OCI-LY1 (cell line): ENCODE measurements around the gene MMP25.

Experiments
- H2AFZ ChIP-seq: fragments of 200-600 bp; sonication (generic), shearing (Covaris generic); 2 replicates; pipeline ENCODE4 v1.6.0; 2014; ENCODE audit warnings: antibody characterized with exemption, mild to moderate bottlenecking, low read length
- H3F3A ChIP-seq: fragments of 200-600 bp; sonication (generic), shearing (Covaris generic); 2 replicates; pipeline ENCODE4 v1.6.0; 2014; ENCODE audit warnings: mild to moderate bottlenecking, antibody characterized with exemption, low read length, moderate library complexity; ENCODE audit not compliant: insufficient read depth
- H3K27ac ChIP-seq: fragments of 200-600 bp; sonication (generic); 2 replicates; pipeline ENCODE4 v1.5.1; 2014; ENCODE audit warnings: low read length, mixed run types, mild to moderate bottlenecking, low read depth; ENCODE audit not compliant: poor library complexity, severe bottlenecking
- H3K27me3 ChIP-seq: fragments of 200-600 bp; sonication (generic); 2 replicates; pipeline ENCODE4 v1.6.0; 2014; ENCODE audit warnings: antibody characterized with exemption, mild to moderate bottlenecking, low read length, moderate library complexity; ENCODE audit not compliant: insufficient read depth
- H3K36me3 ChIP-seq: fragments of 200-600 bp; sonication (generic); 2 replicates; pipeline ENCODE4 v1.6.1; 2014; ENCODE audit warnings: mild to moderate bottlenecking, antibody characterized with exemption, low read length, moderate library complexity, mixed read lengths; ENCODE audit not compliant: insufficient read depth
- H3K4me1 ChIP-seq: fragments of 200-600 bp; sonication (generic); 2 replicates; pipeline ENCODE4 v1.5.1; 2014; ENCODE audit warnings: mild to moderate bottlenecking, low read length, moderate library complexity; ENCODE audit not compliant: insufficient read depth, severe bottlenecking
- H3K4me2 ChIP-seq: fragments of 200-600 bp; sonication (generic), shearing (Covaris generic); 2 replicates; pipeline ENCODE4 v1.6.1; 2014; ENCODE audit warnings: low read length
- H3K4me3 ChIP-seq: fragments of 200-600 bp; sonication (generic); 2 replicates; pipeline ENCODE4 v1.5.1; 2014; ENCODE audit warnings: low read length, low read depth, mild to moderate bottlenecking, mixed read lengths; ENCODE audit not compliant: poor library complexity, severe bottlenecking
- H3K79me2 ChIP-seq: fragments of 200-600 bp; shearing (Covaris generic); 2 replicates; pipeline ENCODE4 v1.6.1; 2016; ENCODE audit warnings: mixed run types, low read length, mixed read lengths; ENCODE audit not compliant: insufficient read depth
- H3K9ac ChIP-seq: fragments of 200-600 bp; sonication (generic), shearing (Covaris generic); 2 replicates; pipeline ENCODE4 v1.6.1; 2014; ENCODE audit warnings: mild to moderate bottlenecking, low read length, mixed read lengths
- H3K9me2 ChIP-seq: fragments of 200-600 bp; sonication (generic), shearing (Covaris generic); 2 replicates; pipeline ENCODE4 v1.6.1; 2014; ENCODE audit warnings: low read depth, mild to moderate bottlenecking, low read length, mixed read lengths
- H3K9me3 ChIP-seq: fragments of 200-600 bp; shearing (Covaris generic); 2 replicates; pipeline ENCODE4 v1.6.1; 2014; ENCODE audit warnings: low read length, mixed read lengths
- H4K20me1 ChIP-seq: fragments of 200-600 bp; sonication (generic), shearing (Covaris generic); 2 replicates; pipeline ENCODE4 v1.6.0; 2016; ENCODE audit warnings: mild to moderate bottlenecking, low read length; ENCODE audit not compliant: insufficient read depth
- EZH2 ChIP-seq: fragments of 200-600 bp; sonication (generic), shearing (Covaris generic); IDR thresholded peaks from 2 replicates; pipeline ENCODE4 v1.8.0; 2017; ENCODE audit warnings: borderline replicate concordance, mixed run types, mild to moderate bottlenecking, antibody characterized with exemption, low read length, moderate library complexity, mixed read lengths
- TF ChIP-seq, protein P1 (sequence below): fragments of 200-600 bp; sonication (generic), shearing (Covaris generic); IDR thresholded peaks from 2 replicates; pipeline ENCODE4 v1.5.1; 2017; ENCODE audit warnings: mild to moderate bottlenecking, antibody characterized with exemption, low read length, moderate library complexity, mixed read lengths

The MMP25 gene

DNA sequence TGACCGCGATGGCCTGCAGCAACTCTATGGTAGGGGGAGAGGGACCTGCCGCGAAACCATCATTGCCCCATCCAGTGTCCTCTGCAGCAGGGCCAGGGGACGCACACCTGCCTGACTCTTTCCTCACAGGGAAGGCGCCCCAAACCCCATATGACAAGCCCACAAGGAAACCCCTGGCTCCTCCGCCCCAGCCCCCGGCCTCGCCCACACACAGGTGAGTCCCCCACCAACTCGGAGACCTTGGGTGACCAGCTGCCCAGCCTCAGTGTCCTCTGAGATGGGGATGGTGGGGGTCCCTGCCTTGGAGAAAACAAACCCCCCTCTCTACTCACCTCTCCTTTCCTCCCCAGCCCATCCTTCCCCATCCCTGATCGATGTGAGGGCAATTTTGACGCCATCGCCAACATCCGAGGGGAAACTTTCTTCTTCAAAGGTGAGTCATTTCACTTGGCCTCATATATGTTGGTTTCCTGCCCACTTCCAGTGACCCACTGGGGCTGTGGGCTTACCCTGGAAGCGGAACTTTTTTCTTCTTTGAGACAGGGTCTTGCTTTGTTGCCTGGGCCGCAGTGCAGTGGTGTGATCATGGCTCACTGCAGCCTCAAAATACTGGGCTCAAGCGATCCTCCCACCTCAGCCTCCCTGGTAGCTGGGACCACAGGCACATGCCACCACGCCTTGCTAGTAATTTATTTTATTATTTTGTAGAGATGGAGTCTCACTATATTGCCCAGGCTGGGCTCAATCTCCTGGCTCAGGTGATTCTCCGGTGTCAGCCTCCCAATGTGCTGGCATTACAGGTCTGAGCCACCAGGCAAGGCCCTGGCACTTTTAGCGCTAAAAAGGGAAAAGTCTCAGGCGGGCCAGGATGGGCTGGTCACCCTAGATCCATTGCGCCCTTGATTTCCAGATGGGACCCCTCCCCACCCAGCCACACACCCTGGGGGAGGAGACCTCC, 11.1 kb downstream of the MMP25 start:
- Histone ChIP-seq H3K9me2 (no peaks in the 10 kb centered on the region), H3K27ac (no peak overlapping the region)

DNA sequence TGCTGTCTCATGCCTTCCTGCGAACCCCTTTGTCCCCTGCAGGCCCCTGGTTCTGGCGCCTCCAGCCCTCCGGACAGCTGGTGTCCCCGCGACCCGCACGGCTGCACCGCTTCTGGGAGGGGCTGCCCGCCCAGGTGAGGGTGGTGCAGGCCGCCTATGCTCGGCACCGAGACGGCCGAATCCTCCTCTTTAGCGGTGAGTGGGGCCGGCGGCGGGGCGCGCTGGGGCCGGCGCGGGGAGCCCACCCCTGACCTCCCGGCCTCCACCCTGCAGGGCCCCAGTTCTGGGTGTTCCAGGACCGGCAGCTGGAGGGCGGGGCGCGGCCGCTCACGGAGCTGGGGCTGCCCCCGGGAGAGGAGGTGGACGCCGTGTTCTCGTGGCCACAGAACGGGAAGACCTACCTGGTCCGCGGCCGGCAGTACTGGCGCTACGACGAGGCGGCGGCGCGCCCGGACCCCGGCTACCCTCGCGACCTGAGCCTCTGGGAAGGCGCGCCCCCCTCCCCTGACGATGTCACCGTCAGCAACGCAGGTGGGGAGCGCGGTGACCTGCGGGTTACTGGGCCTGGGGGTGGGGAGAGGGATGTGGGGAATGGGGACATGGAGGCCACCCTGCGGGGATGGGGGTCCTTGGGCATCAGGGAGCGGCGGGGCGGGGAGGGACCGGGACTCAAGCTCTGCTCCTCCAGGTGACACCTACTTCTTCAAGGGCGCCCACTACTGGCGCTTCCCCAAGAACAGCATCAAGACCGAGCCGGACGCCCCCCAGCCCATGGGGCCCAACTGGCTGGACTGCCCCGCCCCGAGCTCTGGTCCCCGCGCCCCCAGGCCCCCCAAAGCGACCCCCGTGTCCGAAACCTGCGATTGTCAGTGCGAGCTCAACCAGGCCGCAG, 12.0 kb downstream of the MMP25 start:
- H3F3A ChIP-seq, result no peaks in the 10 kb centered on the region
- peak overlapping the region; percentile 89 for H3K9ac ChIP-seq
- H3K27me3 ChIP-seq, result no peaks in the 10 kb centered on the region; the same call in 1 of the 2 replicates
- H3K4me1 ChIP-seq, result peaks cover 20% of the 10 kb centered on the region
- no peaks in the 10 kb centered on the region for H4K20me1 ChIP-seq
- peak overlapping the region; percentile 59; the same call in 1 of the 2 replicates for H2AFZ ChIP-seq
- H3K27ac ChIP-seq, result no peak overlapping the region
- no peaks in the 10 kb centered on the region for H3K79me2 ChIP-seq
- H3K36me3 ChIP-seq, result no peaks in the 10 kb centered on the region
- TF ChIP-seq, protein P1, sequence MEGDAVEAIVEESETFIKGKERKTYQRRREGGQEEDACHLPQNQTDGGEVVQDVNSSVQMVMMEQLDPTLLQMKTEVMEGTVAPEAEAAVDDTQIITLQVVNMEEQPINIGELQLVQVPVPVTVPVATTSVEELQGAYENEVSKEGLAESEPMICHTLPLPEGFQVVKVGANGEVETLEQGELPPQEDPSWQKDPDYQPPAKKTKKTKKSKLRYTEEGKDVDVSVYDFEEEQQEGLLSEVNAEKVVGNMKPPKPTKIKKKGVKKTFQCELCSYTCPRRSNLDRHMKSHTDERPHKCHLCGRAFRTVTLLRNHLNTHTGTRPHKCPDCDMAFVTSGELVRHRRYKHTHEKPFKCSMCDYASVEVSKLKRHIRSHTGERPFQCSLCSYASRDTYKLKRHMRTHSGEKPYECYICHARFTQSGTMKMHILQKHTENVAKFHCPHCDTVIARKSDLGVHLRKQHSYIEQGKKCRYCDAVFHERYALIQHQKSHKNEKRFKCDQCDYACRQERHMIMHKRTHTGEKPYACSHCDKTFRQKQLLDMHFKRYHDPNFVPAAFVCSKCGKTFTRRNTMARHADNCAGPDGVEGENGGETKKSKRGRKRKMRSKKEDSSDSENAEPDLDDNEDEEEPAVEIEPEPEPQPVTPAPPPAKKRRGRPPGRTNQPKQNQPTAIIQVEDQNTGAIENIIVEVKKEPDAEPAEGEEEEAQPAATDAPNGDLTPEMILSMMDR, result no peak; the same call in 1 of the 2 replicates
- no peak for TF ChIP-seq EZH2
- H3K9me2 ChIP-seq, result no peaks in the 10 kb centered on the region
- H3K9me3 ChIP-seq, result no peaks in the 10 kb centered on the region
- H3K4me3 ChIP-seq, result peak overlapping the region; percentile 90
- peak overlapping the region; percentile 90 for H3K4me2 ChIP-seq

More for the DNA sequence above, 11.1 kb downstream of the MMP25 start:
- H3K4me1 ChIP-seq, result peaks cover 20% of the 10 kb centered on the region
- H3K79me2 ChIP-seq, result no peaks in the 10 kb centered on the region
- no peaks in the 10 kb centered on the region for H3F3A ChIP-seq
- no peak overlapping the region for H3K4me2 ChIP-seq
- no peak overlapping the region for H3K9ac ChIP-seq
- H2AFZ ChIP-seq, result no peak overlapping the region
- TF ChIP-seq, protein P1, result no peak
- TF ChIP-seq EZH2, result no peak
- H3K27me3 ChIP-seq, result no peaks in the 10 kb centered on the region; the same call in 1 of the 2 replicates
- H3K4me3 ChIP-seq, result no peak overlapping the region
- no peaks in the 10 kb centered on the region for H3K9me3 ChIP-seq
- H4K20me1 ChIP-seq, result no peaks in the 10 kb centered on the region
- no peaks in the 10 kb centered on the region for H3K36me3 ChIP-seq

DNA sequence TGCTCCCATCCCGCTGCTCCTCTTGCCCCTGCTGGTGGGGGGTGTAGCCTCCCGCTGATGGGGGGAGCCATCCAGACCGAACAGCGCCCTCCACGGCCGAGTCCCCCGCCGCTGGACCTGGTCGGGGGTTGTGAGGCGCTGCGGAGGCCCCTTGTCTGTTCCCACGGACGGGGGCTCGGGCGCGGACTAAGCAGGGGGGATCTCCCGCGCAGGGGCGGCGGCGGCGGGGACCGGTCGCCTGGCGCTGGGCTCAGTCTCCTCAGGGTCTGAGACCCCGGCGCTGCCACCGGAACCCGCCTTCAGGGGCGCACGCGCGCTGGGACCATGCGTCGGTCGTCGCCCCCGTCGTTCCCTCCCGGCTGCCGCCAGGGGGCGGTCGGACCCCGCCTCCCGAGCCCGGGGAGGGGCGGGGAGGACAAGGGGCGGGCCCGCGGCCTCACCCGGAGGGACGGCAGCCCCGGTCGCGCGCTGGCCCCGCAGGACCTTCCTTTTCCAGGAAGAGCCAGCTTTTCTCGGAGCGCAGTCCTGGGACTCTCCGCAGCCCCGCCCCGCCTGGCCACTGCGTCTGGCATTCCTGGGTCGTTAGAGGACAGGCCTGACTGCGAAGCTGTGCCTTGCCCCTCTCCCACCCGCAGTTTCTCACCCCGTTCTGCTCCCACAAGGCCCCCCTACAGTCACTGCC, 12.8 kb downstream of the MMP25 start:
- H4K20me1 ChIP-seq, result no peaks in the 10 kb centered on the region
- H2AFZ ChIP-seq, result peak overlapping the region; percentile 59; the same call in 1 of the 2 replicates
- H3K9me2 ChIP-seq, result no peaks in the 10 kb centered on the region
- H3K4me1 ChIP-seq, result peaks cover 20% of the 10 kb centered on the region
- H3K4me2 ChIP-seq, result peak overlapping the region; percentile 90
- H3F3A ChIP-seq, result no peaks in the 10 kb centered on the region
- H3K79me2 ChIP-seq, result no peaks in the 10 kb centered on the region
- H3K27ac ChIP-seq, result no peak overlapping the region
- no peaks in the 10 kb centered on the region for H3K9me3 ChIP-seq
- no peaks in the 10 kb centered on the region; the same call in 1 of the 2 replicates for H3K27me3 ChIP-seq
- peak overlapping the region; percentile 89 for H3K9ac ChIP-seq
- H3K36me3 ChIP-seq, result no peaks in the 10 kb centered on the region
- no peak for TF ChIP-seq EZH2
- TF ChIP-seq, protein P1, result peak; percentile 68
- peak overlapping the region; percentile 90 for H3K4me3 ChIP-seq
